Esophagus squamous epithelium (tissue), 4 donors: Measurements from ENCODE around the gene RIMKLB.
A peak's percentile ranks its signal among the peaks of the same experiment; 100 is the strongest.

Experiments used
- POLR2A ChIP-seq, 4 donors: fragments of 450-650 bp; IDR thresholded peaks; one replicate each; pipeline ENCODE4 v1.6.1; 2017; ENCODE audit warnings: antibody characterized with exemption in 4 of 4, mild to moderate bottlenecking in 4 of 4, moderate library complexity in 3 of 4
- TF ChIP-seq, protein P1 (sequence below), 6 experiments: fragments of 450-650 bp in 4 of 6; fragments of 200-600 bp in 2 of 6; sonication (generic) in 2 of 6; IDR thresholded peaks; one replicate each; pipeline ENCODE4 v1.5.1; 2016 to 2019; ENCODE audit warnings: antibody characterized with exemption in 6 of 6, mild to moderate bottlenecking in 4 of 6, moderate library complexity in 4 of 6

DNA sequence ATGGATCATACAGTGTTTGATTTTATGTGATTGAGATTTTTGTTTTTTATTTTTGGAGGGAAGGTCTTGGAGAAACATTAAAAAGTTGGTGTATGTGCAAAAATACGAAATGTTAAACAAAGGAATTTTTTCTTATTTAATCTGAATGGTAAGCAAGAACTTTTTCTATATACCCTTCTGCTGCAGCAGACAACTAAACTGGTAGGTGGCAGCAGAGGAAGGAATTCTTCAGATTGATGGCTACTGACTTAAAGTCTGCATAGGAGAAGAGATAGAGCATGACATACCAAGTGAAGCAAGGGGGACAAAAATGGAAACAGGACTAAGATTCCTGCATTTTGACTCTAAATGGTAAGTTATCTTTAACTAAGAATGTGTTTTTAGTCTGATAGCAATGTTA lies 82.6 kb downstream of the RIMKLB start:
- TF ChIP-seq, protein P1, sequence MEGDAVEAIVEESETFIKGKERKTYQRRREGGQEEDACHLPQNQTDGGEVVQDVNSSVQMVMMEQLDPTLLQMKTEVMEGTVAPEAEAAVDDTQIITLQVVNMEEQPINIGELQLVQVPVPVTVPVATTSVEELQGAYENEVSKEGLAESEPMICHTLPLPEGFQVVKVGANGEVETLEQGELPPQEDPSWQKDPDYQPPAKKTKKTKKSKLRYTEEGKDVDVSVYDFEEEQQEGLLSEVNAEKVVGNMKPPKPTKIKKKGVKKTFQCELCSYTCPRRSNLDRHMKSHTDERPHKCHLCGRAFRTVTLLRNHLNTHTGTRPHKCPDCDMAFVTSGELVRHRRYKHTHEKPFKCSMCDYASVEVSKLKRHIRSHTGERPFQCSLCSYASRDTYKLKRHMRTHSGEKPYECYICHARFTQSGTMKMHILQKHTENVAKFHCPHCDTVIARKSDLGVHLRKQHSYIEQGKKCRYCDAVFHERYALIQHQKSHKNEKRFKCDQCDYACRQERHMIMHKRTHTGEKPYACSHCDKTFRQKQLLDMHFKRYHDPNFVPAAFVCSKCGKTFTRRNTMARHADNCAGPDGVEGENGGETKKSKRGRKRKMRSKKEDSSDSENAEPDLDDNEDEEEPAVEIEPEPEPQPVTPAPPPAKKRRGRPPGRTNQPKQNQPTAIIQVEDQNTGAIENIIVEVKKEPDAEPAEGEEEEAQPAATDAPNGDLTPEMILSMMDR (IDR thresholded peaks at IDR 0.05): peak in 3 of 6 experiments; percentile 41 to 59 (median 46)
- no peak for TF ChIP-seq POLR2A (IDR thresholded peaks at IDR 0.05)
